ENCODE data around the gene HCAR3. TPM values are rescaled to one million over a fixed set of nuclear protein-coding genes. Genes with fewer than 3 reads are reported as not detected.

HCAR3 gene
- total RNA-seq = not detected

GRCh38 chr12:122716658-122717057 is at the start of gene HCAR3:
HCAR3 (minus strand) TSS chr12:122716811; CDS start chr12:122716737, 74 bp downstream.

GRCh38 chr12:122752464-122753318 is 36.1 kb upstream of the HCAR3 start, which contains the start of gene DENR:
DENR (plus strand) TSS chr12:122752824; CDS start chr12:122753702, 878 bp downstream.

GRCh38 chr12:122730215-122731014 is 13.8 kb upstream of the HCAR3 start, which contains the start of gene HCAR1:
HCAR1 (minus strand) TSS chr12:122730844; CDS start chr12:122730339, 505 bp downstream.

GRCh38 chr12:122702890-122703611 is 13.6 kb downstream of the HCAR3 start, which contains the start of gene HCAR2:
HCAR2 (minus strand) TSS chr12:122703357; CDS start chr12:122703283, 74 bp downstream.

Small RNAs within 50 kb of the gene (small RNA-seq; reads per million reads assigned to genes)
- not detected for gene AC026333.2 (ENCODE audit: low replicate concordance)

Other genes starting within 250 kb of the HCAR3 start
- 51.3 TPM for gene ZCCHC8, start 215.9 kb downstream of the HCAR3 start, total RNA-seq
- gene RSRC2, start 189.9 kb downstream of the HCAR3 start, total RNA-seq = 127 TPM
- 94.2 TPM for gene KNTC1, start 189.6 kb downstream of the HCAR3 start, total RNA-seq
- not detected for gene HCAR2, start 13.5 kb downstream of the HCAR3 start, total RNA-seq
- 0.31 TPM for gene HCAR1, start 14.0 kb upstream of the HCAR3 start, total RNA-seq
- 35.7 TPM for gene DENR, start 36.0 kb upstream of the HCAR3 start, total RNA-seq
- 7.2 TPM for gene CCDC62, start 57.8 kb upstream of the HCAR3 start, total RNA-seq
- 136 TPM for gene HIP1R, start 118.6 kb upstream of the HCAR3 start, total RNA-seq
- gene VPS37B, start 179.3 kb upstream of the HCAR3 start, total RNA-seq = 35.1 TPM
- 42.3 TPM for gene ABCB9, start 249.7 kb upstream of the HCAR3 start, total RNA-seq

Data from parietal lobe (tissue), 2 donors.